ENCODE results near the gene SDCBP2.

Gene SDCBP2

GRCh38 chr20:1334761-1335160, 5.8 kb upstream of the SDCBP2 start:
- no peak for DNase-seq (ENCODE audit: low read depth)
- no peak for TF ChIP-seq CTCF (IDR thresholded peaks at IDR 0.05; ENCODE audit: low read depth, low read length, missing control alignments)
- no peak overlapping the region for H3K4me3 ChIP-seq (ENCODE audit: low read depth, low read length)

- no peak overlapping the region for H3K4me3 ChIP-seq (ENCODE audit: low read depth, low read length)
- no peak for TF ChIP-seq CTCF (IDR thresholded peaks at IDR 0.05; ENCODE audit: low read depth, low read length, missing control alignments)
Measured at GRCh38 chr20:1334370-1334731, 5.4 kb upstream of the SDCBP2 start.

DNA sequence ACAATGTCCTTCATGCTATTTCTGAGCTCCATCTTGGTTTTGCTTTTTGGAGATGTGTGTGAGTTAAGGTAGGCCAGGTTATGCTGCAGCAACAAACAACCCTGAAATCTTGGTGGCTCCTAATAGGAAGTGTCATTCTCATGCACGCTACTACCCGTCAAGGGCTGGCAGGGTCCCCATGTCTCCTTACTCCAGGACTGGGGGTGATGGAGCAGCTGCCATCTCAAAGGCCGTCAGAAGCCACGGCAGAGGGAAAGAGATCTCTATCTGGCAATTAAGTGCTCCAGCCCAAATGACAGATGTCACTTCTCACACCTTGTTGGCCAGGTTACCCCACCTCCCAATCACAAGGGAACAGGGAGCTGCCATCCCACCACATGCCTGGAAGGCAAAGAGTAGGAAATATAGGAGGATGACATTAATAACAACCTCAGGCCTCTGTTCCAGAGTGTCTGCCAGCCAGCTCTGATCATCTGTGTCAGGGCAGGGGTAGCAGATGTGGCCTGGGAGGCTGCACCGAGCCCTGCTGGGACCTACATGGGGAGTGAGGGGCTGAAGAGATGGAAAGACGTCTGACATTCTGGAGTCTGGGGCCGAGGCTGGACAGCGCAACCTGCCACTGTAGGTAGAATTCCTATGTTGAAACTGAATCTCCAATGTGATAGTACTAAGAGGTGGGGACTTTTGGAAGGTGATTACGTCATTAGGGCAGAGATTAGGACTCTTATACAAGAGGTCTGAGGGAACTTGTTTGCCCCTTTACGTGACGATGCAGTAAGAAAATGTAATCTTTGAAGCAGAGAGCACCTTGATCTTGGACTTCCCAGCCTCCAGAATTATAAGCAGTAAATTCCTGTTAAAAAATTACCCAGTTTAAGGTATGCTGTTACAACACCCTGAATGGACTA, 4.8 kb upstream of the SDCBP2 start:
- no peak for DNase-seq (ENCODE audit: low read depth)
- TF ChIP-seq CTCF (IDR thresholded peaks at IDR 0.05; ENCODE audit: low read depth, low read length, missing control alignments), result no peak
- no peak overlapping the region for H3K4me3 ChIP-seq (ENCODE audit: low read depth, low read length)

More at GRCh38 chr20:1334370-1334731, 5.4 kb upstream of the SDCBP2 start:
- no peak for DNase-seq (ENCODE audit: low read depth)

DNA sequence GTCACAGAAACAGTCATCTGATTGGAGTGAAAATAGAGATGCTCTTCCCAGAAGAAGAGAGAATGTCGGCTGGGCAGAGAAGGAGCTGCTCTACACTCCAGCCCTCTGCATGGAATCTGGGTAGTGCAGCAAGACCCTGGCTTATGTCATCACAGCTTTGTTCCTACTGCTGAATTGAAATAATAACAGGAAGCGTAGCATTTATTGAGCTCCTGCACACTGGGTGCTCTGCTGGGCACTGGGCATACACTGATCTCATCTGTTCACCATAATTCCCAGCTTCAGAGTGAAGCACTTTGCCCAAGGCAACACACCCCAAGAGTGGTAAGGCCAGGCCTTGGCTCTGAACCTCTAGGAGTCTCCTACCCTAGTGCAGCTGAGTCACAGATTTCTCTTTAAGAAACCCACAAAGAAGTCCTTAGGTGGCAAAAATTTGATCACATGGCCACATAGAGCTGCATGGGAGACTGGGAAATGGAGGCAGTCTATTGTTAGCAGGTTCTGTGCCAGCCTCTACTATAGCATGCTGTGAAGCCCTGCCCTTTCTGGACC, 3.9 kb upstream of the SDCBP2 start:
- no peak for DNase-seq (ENCODE audit: low read depth)
- no peak for TF ChIP-seq CTCF (IDR thresholded peaks at IDR 0.05; ENCODE audit: low read depth, low read length, missing control alignments)
- H3K4me3 ChIP-seq (ENCODE audit: low read depth, low read length), result no peak overlapping the region

DNA sequence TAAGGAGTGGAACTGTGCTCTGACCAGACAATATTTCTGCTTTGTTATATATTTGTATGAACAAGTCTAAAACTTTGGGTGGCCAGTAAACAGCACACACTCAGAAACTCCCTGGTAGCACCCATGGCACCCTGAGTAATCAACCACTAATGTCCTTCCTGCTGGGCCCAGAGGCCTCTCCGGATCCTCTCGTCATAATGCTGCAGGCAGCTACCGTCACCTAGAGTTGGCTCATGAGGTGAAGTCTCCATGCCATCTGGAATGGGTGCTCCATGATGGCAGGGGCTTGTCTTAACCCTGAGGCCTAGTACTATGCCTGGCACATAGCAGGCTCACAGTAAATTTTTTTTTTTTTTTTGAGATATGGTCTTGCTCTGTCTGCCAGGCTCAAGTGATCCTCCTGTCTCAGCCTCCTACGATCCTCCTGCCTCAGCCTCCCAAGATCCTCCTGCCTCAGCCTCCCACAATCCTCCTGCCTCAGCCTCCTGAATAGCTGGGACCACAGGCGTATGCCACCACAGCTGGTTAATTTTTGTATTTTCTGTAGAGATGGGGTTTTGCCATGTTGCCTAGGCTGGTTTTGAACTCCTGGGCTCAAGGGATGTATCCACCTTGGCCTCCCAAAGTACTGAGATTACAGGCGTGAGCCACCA, 3.0 kb upstream of the SDCBP2 start:
- H3K4me3 ChIP-seq (ENCODE audit: low read depth, low read length), result no peak overlapping the region
- TF ChIP-seq CTCF (IDR thresholded peaks at IDR 0.05; ENCODE audit: low read depth, low read length, missing control alignments), result no peak
- no peak for DNase-seq (ENCODE audit: low read depth)

DNA sequence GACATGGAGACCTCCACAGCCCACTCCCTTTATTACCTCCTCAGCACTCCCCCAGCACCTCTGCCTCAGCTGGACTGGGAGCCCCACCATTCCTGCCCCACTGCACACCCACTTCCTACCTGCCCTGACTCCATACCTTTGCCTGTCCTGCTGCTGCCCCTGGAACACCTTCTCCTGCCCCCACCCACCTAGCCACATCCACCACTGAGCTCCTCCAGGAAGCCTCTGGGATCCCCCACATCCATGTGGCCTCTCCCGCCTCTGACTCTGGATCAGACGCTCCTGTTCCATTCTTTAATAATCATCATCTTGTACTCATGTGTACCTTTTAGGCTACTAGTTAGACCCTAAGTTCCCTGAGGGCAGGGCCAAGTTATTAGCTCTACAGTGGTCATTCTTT, 2.2 kb upstream of the SDCBP2 start:
- no peak overlapping the region for H3K4me3 ChIP-seq (ENCODE audit: low read depth, low read length)
- no peak for DNase-seq (ENCODE audit: low read depth)
- no peak for TF ChIP-seq CTCF (IDR thresholded peaks at IDR 0.05; ENCODE audit: low read depth, low read length, missing control alignments)
